ENCODE data around the gene VSNL1.
"Not testable (repeated sequence)": the region's sequence is repeated elsewhere in the genome, so short reads cannot be mapped to it uniquely, and the experiment has no call there.

The VSNL1 gene

DNA sequence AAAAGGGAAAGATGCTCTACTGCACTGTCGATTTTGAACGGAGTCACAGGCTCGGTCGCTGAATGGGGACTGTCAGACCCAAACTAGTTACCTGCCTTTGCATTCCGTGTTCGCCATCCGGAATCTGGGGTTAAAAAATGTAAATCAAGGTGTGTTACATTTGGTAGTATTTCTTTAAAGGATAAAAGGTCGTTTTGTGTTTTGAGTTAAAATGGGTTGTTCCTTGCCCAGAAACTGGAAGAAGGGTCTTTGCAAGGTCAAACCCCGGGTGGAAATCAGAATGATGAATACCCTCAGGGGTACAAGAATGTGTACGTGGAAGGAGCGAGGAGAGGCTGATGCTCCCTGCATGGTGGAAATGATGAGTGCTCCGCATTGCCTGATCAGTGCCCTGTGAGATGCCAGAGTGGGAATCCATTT lies 1.0 kb downstream of the VSNL1 start:
- in situ Hi-C loops (cut with HindIII; ENCODE audit: low sequenced_read_pairs) = no loop called here

DNA sequence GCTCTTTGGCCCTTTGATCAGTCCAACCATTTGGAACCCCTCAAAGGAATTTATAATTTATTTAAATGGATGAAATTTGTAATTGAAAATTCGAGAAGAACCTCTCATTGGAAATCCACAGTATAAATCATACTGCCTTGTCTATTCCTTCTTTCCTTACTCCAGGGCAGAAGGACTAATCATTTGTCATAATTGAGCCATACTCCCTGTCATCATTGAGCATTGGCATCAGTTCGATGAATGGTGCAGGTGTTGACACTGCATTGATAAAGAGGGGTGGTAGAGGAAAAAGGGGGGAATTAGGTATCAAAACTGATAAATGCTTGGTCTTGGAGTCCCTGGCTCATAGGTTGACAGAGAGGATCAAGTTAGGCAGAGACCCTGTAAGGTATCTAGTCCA lies 2.0 kb downstream of the VSNL1 start:
- in situ Hi-C loops (cut with HindIII; ENCODE audit: low sequenced_read_pairs) = no loop called here

DNA sequence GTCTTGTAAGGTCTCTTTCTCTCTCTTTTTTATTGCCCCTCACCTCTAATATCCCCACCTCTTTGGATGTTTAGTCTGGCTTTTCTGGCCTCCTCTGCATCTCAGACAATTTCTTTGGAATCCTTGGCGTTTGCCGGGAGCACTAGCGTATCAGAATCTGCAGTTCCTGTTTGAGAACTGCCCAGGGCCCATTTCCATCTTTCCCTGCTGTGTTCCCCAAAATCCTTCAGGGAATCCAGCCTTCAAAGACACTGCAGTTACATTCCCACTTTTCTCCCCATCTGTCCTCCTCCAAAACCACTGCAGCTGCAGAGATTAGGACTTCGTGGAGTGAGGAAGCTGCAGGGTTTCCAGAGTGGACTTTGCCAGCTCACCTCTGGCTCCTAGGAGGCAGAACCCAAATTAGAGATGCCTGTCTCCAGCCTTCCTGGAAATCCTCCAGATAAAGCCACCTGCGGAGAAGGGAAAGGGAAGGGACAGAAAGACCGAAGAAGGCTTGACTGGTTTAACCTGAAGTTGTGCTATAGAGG lies 2.7 kb downstream of the VSNL1 start:
- in situ Hi-C loops (cut with HindIII; ENCODE audit: low sequenced_read_pairs) = no loop called here

DNA sequence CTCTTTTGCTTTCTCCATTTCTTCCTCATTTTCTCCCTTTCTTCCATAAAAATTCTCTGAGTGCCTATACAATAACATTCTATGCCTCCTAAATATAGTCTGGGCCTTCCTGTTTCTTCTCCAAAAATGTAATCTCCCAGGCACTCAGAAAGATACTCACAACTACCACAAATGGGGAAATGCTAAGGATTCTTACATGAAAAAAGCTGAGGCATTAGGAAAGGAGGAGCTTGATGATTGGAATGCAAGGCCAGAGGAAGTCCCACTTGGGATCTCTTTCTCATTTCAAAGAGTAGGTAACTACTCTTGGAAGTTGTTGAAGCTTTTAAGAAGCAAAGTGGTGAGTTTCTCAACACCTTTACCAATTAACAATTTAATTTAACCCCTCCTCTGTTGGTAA lies 3.4 kb downstream of the VSNL1 start:
- in situ Hi-C loops (cut with HindIII; ENCODE audit: low sequenced_read_pairs) = no loop called here

DNA sequence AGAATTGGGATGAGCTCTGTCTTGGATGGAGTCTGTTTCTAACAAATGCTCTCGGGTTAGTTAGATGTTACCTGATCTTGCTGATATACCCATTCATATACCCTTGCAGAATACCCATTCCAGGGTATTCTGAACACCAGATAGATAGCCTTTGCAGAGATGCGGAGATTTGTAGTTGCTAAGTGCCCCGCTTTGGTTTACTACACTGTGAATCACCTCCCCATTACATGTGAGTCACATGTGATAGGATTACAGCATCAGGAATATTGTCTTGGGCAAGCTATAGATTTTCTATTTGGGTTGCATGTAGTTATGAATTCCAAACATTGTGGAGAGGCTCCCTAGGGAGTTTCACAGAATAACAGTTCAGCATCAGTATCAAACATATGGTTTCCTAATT lies 3.8 kb downstream of the VSNL1 start:
- in situ Hi-C loops (cut with HindIII; ENCODE audit: low sequenced_read_pairs) = no loop called here

DNA sequence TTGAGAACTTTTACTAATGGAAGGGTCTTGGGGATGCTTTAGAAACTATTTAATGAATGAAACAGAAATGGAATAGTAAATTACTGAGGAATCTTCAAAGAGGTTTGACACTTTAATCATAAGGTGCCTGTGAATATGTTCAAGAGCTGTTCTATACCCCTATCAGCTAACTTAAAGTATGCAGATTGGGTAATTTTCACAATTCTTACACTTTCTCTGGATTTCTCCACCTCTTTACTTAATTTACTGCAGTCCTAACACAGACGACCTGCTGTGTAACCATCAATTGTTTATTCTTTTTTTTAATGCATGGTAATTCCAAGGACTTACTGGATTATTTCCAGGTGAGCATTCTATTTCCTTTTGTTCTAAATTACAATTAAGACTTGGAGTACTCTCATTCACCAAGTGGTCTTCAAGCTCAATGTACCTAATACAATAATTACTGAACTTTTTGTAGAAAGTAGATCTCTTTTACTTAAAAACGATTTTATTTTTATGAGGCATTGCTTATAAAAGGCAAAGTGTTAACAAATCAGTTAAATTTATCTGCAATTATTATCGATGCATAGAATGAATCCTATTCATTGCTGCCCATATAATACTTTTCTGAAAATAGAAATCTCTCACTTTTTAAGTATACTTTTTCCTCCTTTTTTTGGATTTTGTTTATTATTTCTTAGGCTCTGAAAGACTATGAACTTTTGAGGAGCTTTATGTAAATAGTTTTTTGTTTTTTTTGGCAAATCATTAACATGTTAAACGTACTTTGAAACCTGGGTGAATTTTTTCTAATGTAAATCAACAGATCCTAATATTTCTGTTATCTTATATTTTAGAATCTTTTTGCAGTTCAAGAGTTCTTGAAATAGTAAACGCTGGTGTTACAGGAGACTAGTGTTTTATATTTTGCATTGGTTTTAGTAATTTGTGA lies 5.5 kb downstream of the VSNL1 start:
- in situ Hi-C loops (cut with HindIII; ENCODE audit: low sequenced_read_pairs) = no loop called here

DNA sequence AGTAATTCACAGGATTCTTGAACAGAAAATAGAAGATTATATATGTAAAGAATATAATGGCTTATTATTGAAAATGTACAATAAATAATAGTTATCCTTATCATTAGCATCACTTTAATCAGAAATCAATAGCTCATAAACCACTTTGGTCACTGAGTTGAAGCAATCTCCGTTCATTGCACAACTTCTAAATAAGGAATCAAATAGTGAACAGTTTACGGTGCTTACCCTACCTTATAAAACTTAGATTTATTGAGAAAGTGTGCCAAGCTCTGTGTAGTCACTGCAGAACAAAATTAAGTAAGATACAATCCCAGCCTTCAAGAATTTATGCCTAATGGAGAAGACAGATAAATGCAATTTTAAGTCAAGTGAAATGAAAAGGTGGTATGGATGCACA lies 6.7 kb downstream of the VSNL1 start:
- in situ Hi-C loops (cut with HindIII; ENCODE audit: low sequenced_read_pairs) = no loop called here

DNA sequence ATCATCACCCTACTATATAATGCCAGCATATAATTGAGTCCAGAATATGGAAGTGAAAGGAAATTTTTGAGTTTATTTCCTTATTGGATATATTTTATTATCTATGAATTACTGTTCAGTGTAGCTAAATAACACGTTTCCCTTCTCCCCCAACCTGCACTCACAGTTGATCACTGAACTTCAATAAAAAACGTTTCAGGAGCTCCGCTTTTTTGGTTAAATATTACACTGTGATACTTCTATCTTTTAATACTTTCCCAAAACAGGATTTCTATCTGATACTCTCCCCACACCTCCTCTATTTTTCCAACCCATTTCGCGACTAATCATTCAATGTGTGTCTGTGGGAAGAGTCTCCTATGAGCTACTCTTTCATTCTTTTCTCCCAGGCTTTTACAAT lies 7.2 kb downstream of the VSNL1 start:
- in situ Hi-C loops (cut with HindIII; ENCODE audit: low sequenced_read_pairs) = no loop called here

DNA sequence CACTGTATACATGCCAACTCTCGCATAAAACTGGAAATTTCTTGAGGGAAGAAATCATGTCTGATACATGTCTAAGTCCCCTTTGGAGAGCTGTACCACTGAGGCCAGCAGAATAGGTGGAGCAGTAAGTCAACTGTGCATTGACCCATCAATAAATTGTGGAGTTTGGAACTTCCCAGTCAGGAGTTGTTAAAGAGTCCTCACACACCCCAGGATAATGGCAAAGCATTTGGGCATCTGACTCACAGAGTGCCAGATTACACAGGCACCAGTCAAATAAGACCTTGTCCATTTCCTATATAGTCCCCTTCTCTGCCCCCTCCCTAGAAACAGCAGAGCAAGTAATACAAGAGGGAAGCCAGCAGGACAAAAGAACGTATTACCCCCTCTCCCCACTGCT lies 10.4 kb downstream of the VSNL1 start:
- in situ Hi-C loops (cut with HindIII; ENCODE audit: low sequenced_read_pairs) = no loop called here

DNA sequence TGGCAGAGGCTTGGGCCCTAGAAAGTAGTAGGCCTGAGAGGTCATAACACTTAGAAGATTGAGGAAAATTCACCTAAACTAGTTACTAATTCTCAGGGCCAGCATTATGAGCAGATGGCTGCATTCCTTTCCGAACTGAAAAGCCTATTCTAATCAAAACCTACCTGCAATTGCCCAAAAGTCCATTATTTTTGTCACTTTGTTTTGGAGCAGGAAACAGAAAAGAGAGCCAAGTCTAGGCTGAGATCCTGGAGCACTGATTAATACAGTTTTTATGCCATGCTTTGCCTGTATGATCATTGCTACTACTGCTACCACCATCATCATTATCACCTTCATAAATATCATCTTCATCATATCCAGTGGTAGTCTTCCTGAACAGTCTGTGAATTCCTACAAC lies 14.7 kb downstream of the VSNL1 start:
- in situ Hi-C loops (cut with HindIII; ENCODE audit: low sequenced_read_pairs) = no loop called here

DNA sequence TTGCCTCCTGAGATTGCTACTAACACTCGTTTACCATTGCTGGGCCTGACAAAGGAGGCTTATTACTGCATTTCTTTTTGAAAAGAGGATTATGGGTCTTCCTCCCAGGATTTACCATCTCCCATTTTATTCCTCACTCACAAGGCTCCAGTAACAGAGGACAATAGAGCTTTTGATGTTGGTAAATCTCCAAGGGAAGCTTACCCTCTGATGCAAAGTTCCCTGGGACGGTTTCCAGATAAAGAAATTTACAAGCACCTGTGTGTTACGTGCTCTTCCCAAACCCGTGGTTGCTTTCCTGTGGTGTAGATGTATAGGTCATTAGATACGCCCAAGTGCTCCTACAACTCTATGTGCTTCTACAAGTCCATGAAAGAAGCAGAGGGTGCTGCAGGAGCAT lies 17.1 kb downstream of the VSNL1 start:
- in situ Hi-C loops (cut with HindIII; ENCODE audit: low sequenced_read_pairs) = no loop called here

DNA sequence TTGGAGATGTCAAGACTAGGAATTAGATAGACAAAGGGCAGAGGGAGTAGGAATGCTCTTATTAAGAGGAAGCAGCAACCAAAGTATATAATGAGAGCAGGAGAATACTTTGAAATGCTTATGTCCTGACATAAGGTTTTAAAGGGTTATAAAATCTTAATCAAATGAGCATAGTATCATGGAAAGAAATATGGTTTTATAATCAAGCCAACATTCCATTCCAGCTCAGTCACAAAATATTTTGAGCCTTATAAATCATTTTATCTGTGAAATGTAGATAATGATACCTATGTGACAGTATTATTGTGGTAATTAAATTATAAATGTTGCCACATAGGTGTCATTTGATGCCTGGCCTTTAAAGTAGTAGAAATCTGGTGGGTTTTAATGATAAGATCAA lies 17.6 kb downstream of the VSNL1 start:
- in situ Hi-C loops (cut with HindIII; ENCODE audit: low sequenced_read_pairs) = no loop called here

DNA sequence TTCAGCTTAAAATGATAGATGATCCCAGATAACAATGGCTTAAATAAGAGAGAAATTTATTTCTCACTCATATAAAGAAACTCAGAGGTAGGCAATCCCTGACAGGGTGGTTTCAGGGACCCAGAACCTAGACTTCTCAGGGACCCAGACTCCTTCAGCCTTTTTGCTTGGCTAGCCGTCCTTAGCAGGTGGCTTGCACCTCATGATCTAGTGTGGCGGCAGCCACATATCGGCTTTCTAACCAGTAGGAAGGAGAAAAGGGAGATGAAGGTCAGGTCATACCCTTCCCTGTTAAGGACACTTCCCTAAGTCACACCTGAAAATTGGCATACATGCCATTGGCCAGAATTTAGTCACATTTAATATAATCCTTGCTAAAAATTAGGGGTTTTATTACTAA lies 18.4 kb downstream of the VSNL1 start:
- in situ Hi-C loops (cut with HindIII; ENCODE audit: low sequenced_read_pairs) = no loop called here

DNA sequence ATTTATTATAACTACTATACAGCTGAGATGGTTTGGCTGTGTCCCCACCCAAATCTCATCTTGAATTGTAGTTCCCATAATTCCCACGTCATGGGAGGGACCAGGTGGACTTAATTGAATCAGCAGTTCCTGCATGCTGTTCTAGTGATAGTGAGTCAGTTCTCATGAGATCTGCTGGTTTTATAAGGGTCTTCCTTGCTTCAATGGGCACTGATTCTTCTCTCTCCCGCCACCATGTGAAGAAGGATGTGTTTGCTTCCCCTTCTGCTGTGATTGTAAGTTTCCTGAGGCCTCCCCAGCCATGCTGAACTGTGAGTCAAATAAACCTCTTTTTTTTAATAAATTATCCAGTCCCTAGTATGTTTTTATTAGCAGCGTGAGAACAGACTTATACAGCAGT lies 25.2 kb downstream of the VSNL1 start:
- in situ Hi-C loops (cut with HindIII; ENCODE audit: low sequenced_read_pairs) = not testable (repeated sequence)

DNA sequence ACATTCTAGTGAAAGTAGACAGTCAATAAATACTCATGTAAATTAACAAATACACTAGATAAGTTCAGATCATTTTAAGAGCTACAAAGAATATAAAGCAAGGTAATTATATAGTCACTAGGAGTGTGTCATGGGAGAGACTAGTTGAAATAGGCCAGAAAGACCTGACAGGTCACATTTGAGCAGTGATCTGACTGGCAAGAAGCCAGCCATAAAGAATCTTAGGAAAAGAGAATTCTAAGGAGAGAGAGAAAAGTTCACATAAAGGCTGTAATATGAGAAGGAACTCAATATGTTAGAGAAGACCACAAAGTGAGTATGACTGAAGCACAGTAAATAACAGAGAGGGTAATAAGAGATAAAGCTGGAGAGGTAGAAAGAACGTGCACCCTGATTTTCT lies 31.2 kb downstream of the VSNL1 start:
- in situ Hi-C loops (cut with HindIII; ENCODE audit: low sequenced_read_pairs) = no loop called here

DNA sequence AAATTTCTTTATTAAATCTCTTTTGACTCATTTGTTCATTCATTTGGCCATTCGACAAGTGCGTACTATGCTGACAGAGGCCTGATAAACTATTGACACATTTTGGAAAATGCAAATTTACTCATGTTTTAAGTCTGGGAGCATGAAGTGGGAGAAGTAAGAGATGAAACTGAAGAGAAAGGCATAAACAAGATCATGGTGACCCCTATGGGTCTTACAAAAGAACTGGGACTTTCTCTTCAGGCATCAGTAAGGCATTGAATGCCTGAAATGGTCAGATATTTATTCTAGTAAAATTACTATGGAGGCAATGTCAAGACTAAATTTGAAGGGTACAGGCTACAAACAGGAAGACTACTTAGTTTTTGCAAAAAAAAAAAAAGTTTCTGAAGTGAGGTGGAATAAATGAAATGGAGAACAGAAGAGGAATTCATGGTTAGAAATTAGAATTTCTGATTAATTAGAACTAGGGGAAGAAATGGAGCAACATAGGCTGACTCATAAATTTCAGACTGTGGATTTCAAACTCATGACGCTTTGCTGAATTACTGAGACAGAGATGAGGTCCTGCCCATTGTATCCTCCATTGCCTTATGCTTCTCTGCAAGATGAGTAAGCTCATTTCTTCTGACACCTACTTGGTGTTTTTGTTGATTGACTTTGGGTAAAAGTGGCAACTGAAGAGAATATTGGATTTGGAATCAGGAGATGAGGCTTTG lies 32.7 kb downstream of the VSNL1 start:
- in situ Hi-C loops (cut with HindIII; ENCODE audit: low sequenced_read_pairs) = no loop called here

DNA sequence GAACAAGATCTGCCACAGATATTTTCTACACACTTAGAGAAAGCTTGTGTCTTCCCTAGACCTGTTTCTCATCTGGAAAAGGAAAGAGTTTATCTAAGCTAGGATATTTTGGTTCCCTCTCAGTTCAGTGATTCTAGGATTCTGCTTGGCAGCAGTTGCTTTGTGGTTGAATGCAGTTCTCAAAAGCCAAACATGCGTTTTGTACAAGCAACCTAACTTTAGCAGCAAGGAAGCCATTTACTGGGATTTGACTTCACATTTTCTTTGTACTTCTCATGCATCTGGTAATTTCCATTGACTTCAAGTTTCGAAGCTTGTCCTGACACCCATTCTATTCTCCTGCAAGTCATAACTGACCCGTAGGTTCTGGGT lies 33.3 kb downstream of the VSNL1 start:
- in situ Hi-C loops (cut with HindIII; ENCODE audit: low sequenced_read_pairs) = no loop called here

DNA sequence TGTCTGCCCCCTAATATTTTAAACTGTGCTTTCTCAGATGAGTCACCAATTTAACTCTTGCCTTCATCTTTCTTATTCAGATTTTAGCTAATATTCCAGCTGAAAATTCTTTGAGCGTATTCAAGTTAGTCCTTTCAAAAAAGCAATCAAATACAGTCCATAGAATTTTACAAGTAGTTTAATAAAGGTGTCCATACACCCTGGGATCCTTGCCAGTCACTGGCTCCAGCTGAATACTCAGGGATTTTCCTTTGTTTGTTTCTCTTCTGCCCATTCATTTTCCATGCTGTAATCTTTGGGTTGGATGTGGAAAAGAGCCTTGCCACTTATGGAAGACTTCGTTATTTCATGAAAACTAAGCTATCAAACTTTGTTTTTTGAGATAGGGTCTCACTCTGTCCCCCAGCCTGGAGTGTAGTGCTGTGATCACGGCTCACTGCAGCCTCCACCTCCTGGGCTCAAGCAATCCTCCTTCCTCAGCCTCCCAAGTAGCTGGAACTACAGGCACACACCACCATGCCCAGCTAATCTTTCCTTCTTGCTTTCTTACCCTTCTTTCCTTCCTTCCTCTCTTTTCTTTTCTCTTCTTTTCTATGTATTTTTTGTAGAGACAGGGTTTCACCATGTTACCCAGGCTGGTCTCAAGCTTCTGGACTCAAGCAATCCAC lies 34.0 kb downstream of the VSNL1 start:
- in situ Hi-C loops (cut with HindIII; ENCODE audit: low sequenced_read_pairs) = no loop called here

DNA sequence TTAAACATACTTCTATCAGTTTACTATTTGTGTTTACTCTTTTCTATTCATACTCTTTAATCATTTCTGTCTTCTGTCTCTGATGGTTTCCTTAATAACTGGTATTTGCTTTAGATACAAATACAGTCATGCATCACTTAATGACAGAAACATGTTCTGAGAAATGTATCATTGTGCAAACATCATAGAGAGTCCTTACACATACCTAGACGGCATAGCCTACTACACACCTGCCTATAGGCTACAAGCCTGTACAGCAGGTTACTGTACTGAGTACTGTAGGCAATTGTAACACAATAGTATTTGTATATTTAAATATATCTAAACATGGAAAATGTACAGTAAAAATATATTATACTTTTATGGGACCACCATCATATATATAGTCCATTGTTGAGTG lies 36.3 kb downstream of the VSNL1 start:
- in situ Hi-C loops (cut with HindIII; ENCODE audit: low sequenced_read_pairs) = no loop called here

DNA sequence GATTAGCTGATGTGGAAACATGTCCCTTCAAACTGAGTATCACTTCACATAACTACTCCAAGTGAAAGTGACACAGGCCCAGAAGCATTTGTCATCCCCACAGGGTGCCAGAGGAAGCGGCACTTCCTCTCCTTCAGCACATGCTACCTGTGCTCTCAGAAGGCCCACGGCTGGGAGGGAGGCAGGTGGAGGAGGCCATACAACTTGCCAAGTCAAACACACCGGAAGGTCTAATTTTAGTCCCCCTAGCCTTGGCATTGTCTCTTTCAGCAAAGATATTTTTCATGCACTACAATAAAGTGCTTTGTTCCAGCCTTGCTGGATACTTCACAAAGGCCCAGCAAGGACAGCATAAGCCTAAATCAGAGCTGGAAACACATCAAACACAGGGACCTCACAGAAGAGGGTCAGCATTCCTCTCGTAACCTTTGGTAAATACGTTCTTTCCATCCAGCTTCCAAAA lies 38.0 kb downstream of the VSNL1 start:
- in situ Hi-C loops (cut with HindIII; ENCODE audit: low sequenced_read_pairs) = no loop called here

DNA sequence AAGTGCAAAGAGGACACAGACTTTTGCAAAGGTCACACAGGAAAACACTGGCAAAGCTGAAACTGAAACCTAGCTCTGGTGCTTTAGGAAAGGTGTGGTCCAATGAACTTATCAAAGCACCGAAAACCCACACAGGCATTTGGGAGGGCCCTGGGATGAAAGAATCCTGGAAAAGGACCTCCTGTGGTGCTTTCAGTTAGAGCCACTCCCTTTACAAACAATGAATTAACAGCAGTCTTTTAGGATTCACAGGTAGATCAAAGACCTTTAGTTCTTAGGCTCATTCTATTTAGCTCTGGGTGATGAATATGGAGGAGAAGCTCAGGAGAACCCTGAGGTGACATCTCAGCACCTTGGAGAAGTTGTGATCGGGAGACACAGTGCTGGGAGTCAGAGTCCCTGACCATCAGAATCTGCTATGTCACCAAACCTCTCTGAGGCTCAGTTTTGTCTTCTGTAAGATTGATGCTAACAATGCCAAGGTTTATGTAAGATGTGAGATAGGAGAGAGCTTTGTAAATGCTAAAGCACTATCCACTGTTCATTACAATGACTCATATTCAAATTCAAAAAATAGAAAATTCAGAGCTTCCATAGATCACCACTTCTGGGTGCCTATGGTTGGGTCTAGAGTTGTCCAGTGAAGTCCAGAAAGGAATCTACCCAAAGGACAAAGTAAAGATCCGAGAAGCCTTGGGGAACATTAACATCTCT lies 39.3 kb downstream of the VSNL1 start:
- in situ Hi-C loops (cut with HindIII; ENCODE audit: low sequenced_read_pairs) = no loop called here

Data from DLD1 (cell line).